Measurements from ENCODE around the gene TNNT1. TPM values are rescaled to one million over a fixed set of nuclear protein-coding genes. Genes with fewer than 3 reads are reported as not detected.

The TNNT1 gene
- total RNA-seq, 1 donor from 2014 or later, result 48.9 TPM

DNA sequence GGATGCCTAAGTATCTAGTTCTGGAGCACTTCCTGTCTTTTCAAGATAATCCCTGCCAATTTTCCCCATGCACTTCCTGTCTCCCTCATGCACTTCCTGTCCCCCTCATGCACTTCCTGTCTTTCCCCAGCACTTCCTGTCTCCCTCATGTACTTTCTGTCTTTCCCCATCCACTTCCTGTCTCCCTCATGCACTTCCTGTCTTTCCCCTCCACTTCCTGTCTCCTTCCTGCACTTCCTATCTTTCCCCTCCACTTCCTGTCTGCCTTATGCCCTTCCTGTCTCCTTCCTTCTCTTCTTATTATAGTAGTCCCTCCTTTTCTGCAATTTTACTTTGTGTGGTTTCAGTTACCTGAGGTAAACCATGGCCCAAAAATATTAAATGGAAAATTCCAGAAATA, 3.0 kb upstream of the TNNT1 start:
- Mint-ChIP-seq H3K36me3 (no peaks in the 10 kb centered on the region), H3K27ac (no peak overlapping the region), H3K4me3 (no peak overlapping the region), H3K4me1 (peaks cover 35% of the 10 kb centered on the region), H3K27me3 (ENCODE audit: low read depth) (peaks cover 61% of the 10 kb centered on the region), H3K9me3 (peaks cover 6% of the 10 kb centered on the region)
- DNase-seq (ENCODE audit: low spot score in 2 of 2, unreplicated experiment in 2 of 2), result no peak
- TF ChIP-seq, protein P1, sequence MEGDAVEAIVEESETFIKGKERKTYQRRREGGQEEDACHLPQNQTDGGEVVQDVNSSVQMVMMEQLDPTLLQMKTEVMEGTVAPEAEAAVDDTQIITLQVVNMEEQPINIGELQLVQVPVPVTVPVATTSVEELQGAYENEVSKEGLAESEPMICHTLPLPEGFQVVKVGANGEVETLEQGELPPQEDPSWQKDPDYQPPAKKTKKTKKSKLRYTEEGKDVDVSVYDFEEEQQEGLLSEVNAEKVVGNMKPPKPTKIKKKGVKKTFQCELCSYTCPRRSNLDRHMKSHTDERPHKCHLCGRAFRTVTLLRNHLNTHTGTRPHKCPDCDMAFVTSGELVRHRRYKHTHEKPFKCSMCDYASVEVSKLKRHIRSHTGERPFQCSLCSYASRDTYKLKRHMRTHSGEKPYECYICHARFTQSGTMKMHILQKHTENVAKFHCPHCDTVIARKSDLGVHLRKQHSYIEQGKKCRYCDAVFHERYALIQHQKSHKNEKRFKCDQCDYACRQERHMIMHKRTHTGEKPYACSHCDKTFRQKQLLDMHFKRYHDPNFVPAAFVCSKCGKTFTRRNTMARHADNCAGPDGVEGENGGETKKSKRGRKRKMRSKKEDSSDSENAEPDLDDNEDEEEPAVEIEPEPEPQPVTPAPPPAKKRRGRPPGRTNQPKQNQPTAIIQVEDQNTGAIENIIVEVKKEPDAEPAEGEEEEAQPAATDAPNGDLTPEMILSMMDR (IDR thresholded peaks at IDR 0.05; ENCODE audit: unreplicated experiment), result no peak

- no peaks in the 10 kb centered on the region for H3K36me3 Mint-ChIP-seq
- DNase-seq (ENCODE audit: low spot score in 2 of 2, unreplicated experiment in 2 of 2), result no peak
- no peak overlapping the region for H3K4me3 Mint-ChIP-seq
- peaks cover 70% of the 10 kb centered on the region for H3K27me3 Mint-ChIP-seq (ENCODE audit: low read depth)
- peaks cover 6% of the 10 kb centered on the region for H3K9me3 Mint-ChIP-seq
- H3K4me1 Mint-ChIP-seq, result peaks cover 31% of the 10 kb centered on the region
- TF ChIP-seq, protein P1 (IDR thresholded peaks at IDR 0.05; ENCODE audit: unreplicated experiment), result no peak
- no peak overlapping the region for H3K27ac Mint-ChIP-seq
Observed at GRCh38 chr19:55147545-55148251, 1.3 kb downstream of the TNNT1 start.

- Mint-ChIP-seq H3K27me3 (ENCODE audit: low read depth) (peaks cover 72% of the 10 kb centered on the region), H3K9me3 (no peaks in the 10 kb centered on the region), H3K4me1 (peaks cover 31% of the 10 kb centered on the region), H3K27ac (no peak overlapping the region), H3K4me3 (peak overlapping the region; percentile 58), H3K36me3 (no peaks in the 10 kb centered on the region)
- TF ChIP-seq, protein P1 (IDR thresholded peaks at IDR 0.05; ENCODE audit: unreplicated experiment), result no peak
- peak in 1 of 2 experiments; percentile 51 for DNase-seq (ENCODE audit: low spot score in 2 of 2, unreplicated experiment in 2 of 2)
Observed at GRCh38 chr19:55146705-55147273, 2.2 kb downstream of the TNNT1 start.

- no peak for DNase-seq (ENCODE audit: low spot score in 2 of 2, unreplicated experiment in 2 of 2)
- H3K4me3 Mint-ChIP-seq, result peak overlapping the region; percentile 39
- peaks cover 28% of the 10 kb centered on the region for H3K4me1 Mint-ChIP-seq
- peaks cover 73% of the 10 kb centered on the region for H3K27me3 Mint-ChIP-seq (ENCODE audit: low read depth)
- H3K36me3 Mint-ChIP-seq, result no peaks in the 10 kb centered on the region
- TF ChIP-seq, protein P1 (IDR thresholded peaks at IDR 0.05; ENCODE audit: unreplicated experiment), result peak; percentile 42
- no peak overlapping the region for H3K27ac Mint-ChIP-seq
- H3K9me3 Mint-ChIP-seq, result no peaks in the 10 kb centered on the region
Observed at GRCh38 chr19:55146078-55146704, 2.8 kb downstream of the TNNT1 start.

DNA sequence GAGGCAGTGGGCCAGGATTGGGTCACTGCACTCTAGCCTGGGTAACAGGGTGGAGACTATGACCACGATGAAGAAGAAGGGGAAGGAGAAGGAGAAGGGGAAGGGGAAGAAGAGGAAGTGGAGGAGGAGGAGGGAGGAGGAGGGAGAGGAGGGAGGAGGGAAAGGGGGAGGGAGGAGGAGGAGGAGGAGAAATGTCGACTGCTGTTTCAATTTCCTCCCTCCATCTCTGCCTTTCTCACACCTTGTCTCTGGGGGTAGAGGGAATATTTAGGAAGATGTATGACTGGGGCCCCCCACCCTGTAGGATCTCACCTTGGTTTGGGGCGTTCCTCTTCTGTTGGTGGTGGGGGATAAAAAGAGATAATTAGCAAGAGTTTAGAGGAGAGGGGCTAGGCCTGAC, 3.8 kb downstream of the TNNT1 start:
- H3K4me3 Mint-ChIP-seq, result peak overlapping the region; percentile 18
- H3K27me3 Mint-ChIP-seq (ENCODE audit: low read depth), result peaks cover 67% of the 10 kb centered on the region
- peaks cover 23% of the 10 kb centered on the region for H3K4me1 Mint-ChIP-seq
- TF ChIP-seq, protein P1 (IDR thresholded peaks at IDR 0.05; ENCODE audit: unreplicated experiment), result no peak
- no peaks in the 10 kb centered on the region for H3K36me3 Mint-ChIP-seq
- no peaks in the 10 kb centered on the region for H3K9me3 Mint-ChIP-seq
- no peak overlapping the region for H3K27ac Mint-ChIP-seq
- DNase-seq (ENCODE audit: low spot score in 2 of 2, unreplicated experiment in 2 of 2), result no peak

Measured in mesothelial cell of epicardium (in vitro differentiated cells).